Neural crest cell (in vitro differentiated cells): ENCODE measurements around the gene OR8A1. TPM values are rescaled to one million over a fixed set of nuclear protein-coding genes. Genes with fewer than 3 reads are reported as not detected.

Source experiments
- DNase-seq: peaks from one replicate; pipeline ENCODE4 v3.0.0; 2021; ENCODE audit warnings: low read depth, mixed read lengths, low spot score
- H3K27ac Mint-ChIP-seq: one replicate; pipeline ENCODE4 v1.8.0; 2021; ENCODE audit warnings: mild to moderate bottlenecking, mixed read lengths; ENCODE audit not compliant: unreplicated experiment
- H3K27me3 Mint-ChIP-seq: 2 replicates; pipeline ENCODE4 v1.8.0; 2021; ENCODE audit warnings: low read depth, mild to moderate bottlenecking, mixed read lengths
- H3K36me3 Mint-ChIP-seq: 2 replicates; pipeline ENCODE4 v1.8.0; 2021; ENCODE audit warnings: low read depth, mild to moderate bottlenecking, mixed read lengths
- H3K4me1 Mint-ChIP-seq: 2 replicates; pipeline ENCODE4 v1.8.0; 2021; ENCODE audit warnings: mixed read lengths
- H3K4me3 Mint-ChIP-seq: one replicate; pipeline ENCODE4 v1.8.0; 2021; ENCODE audit warnings: mild to moderate bottlenecking, mixed read lengths
- H3K9me3 Mint-ChIP-seq: 2 replicates; pipeline ENCODE4 v1.8.0; 2021; ENCODE audit warnings: mixed read lengths
- CTCF ChIP-seq: fragments of 200-600 bp; sonication (generic); conservative IDR thresholded peaks from 2 replicates; pipeline ENCODE4 v1.5.0; 2021; ENCODE audit warnings: antibody characterized with exemption, mild to moderate bottlenecking
- long read RNA-seq: library from polyadenylated mRNA; unstranded; transcript quantifications from one replicate; pipeline ENCODE4 v2.0.0, GENCODE V29; 2020
- total RNA-seq: library from RNA; stranded (reverse); gene quantifications from 2 replicates; pipeline ENCODE4 v1.2.1, GENCODE V29; 2021

OR8A1 gene
- total RNA-seq, result not detected in 2 replicates
- long read RNA-seq, result 0 reads

GRCh38 chr11:124569697-124570096 is at the start of gene OR8A1:
Gene OR8A1 (plus strand): TSS chr11:124569997. CDS start chr11:124570120, 123 bp downstream.
- no peak for DNase-seq
- peaks cover 12% of the 10 kb centered on the region for H3K27me3 Mint-ChIP-seq
- no peak for TF ChIP-seq CTCF
- H3K4me1 Mint-ChIP-seq, result no peaks in the 10 kb centered on the region
- H3K9me3 Mint-ChIP-seq, result no peaks in the 10 kb centered on the region
- no peak within 1 kb of the TSS for H3K4me3 Mint-ChIP-seq
- H3K27ac Mint-ChIP-seq, result no peak within 1 kb of the TSS
- H3K36me3 Mint-ChIP-seq, result no peaks in the 10 kb centered on the region

- H3K36me3 Mint-ChIP-seq, result no peaks in the 10 kb centered on the region
- DNase-seq, result no peak
- peaks cover 22% of the 10 kb centered on the region for H3K27me3 Mint-ChIP-seq
- H3K27ac Mint-ChIP-seq, result no peak overlapping the region
- H3K4me1 Mint-ChIP-seq, result no peaks in the 10 kb centered on the region
- H3K9me3 Mint-ChIP-seq, result no peaks in the 10 kb centered on the region
- H3K4me3 Mint-ChIP-seq, result no peak overlapping the region
- TF ChIP-seq CTCF, result no peak
Observed at GRCh38 chr11:124520550-124520854, 49.3 kb upstream of the OR8A1 start.

- Mint-ChIP-seq H3K4me1 (no peaks in the 10 kb centered on the region), H3K4me3 (no peak overlapping the region), H3K36me3 (no peaks in the 10 kb centered on the region), H3K9me3 (peaks cover 7% of the 10 kb centered on the region), H3K27me3 (no peaks in the 10 kb centered on the region), H3K27ac (no peak overlapping the region)
- DNase-seq, result no peak
- TF ChIP-seq CTCF, result no peak
Observed at GRCh38 chr11:124533626-124534025, 36.2 kb upstream of the OR8A1 start.

- Mint-ChIP-seq H3K36me3 (no peaks in the 10 kb centered on the region), H3K4me1 (no peaks in the 10 kb centered on the region), H3K4me3 (no peak overlapping the region), H3K9me3 (peaks cover 5% of the 10 kb centered on the region), H3K27ac (no peak overlapping the region), H3K27me3 (no peaks in the 10 kb centered on the region)
- TF ChIP-seq CTCF, result no peak
- DNase-seq, result no peak
Observed at GRCh38 chr11:124534051-124534450, 35.7 kb upstream of the OR8A1 start.

- no peak overlapping the region for H3K4me3 Mint-ChIP-seq
- no peaks in the 10 kb centered on the region for H3K27me3 Mint-ChIP-seq
- TF ChIP-seq CTCF, result no peak
- no peak overlapping the region for H3K27ac Mint-ChIP-seq
- no peaks in the 10 kb centered on the region for H3K9me3 Mint-ChIP-seq
- no peaks in the 10 kb centered on the region for H3K36me3 Mint-ChIP-seq
- no peaks in the 10 kb centered on the region for H3K4me1 Mint-ChIP-seq
- DNase-seq, result no peak
Observed at GRCh38 chr11:124535552-124536232, 34.1 kb upstream of the OR8A1 start.
